Parathyroid adenoma (tissue), 2 donors: ENCODE data around the gene MLPH.

ENCODE experiments used
- H2AFZ ChIP-seq: fragments of 300-600 bp; sonication (generic); one replicate; pipeline ENCODE4 v1.7.0; 2017; ENCODE audit warnings: antibody characterized with exemption, mild to moderate bottlenecking
- H3K27ac ChIP-seq: fragments of 300-600 bp; sonication (generic); one replicate; pipeline ENCODE4 v1.7.0; 2017
- H3K27me3 ChIP-seq: fragments of 300-600 bp; sonication (generic); one replicate; pipeline ENCODE4 v1.7.0; 2017; ENCODE audit warnings: low read length; ENCODE audit not compliant: control insufficient read depth, insufficient read depth
- H3K36me3 ChIP-seq: fragments of 300-600 bp; sonication (generic); one replicate; pipeline ENCODE4 v1.7.0; 2017; ENCODE audit warnings: low read length; ENCODE audit not compliant: control insufficient read depth, insufficient read depth
- H3K4me1 ChIP-seq: fragments of 300-600 bp; sonication (generic); one replicate; pipeline ENCODE4 v1.7.0; 2017; ENCODE audit warnings: control low read depth
- H3K4me2 ChIP-seq: fragments of 300-600 bp; sonication (generic); one replicate; pipeline ENCODE4 v1.7.0; 2017; ENCODE audit warnings: low read length
- H3K4me3 ChIP-seq: fragments of 300-600 bp; sonication (generic); one replicate; pipeline ENCODE4 v1.7.0; 2017; ENCODE audit warnings: low read depth, low read length
- H3K79me2 ChIP-seq: fragments of 300-600 bp; sonication (generic); one replicate; pipeline ENCODE4 v1.7.0; 2017; ENCODE audit warnings: control low read depth
- H3K9ac ChIP-seq: fragments of 300-600 bp; sonication (generic); one replicate; pipeline ENCODE4 v1.7.0; 2017; ENCODE audit warnings: mild to moderate bottlenecking
- H3K9me3 ChIP-seq: fragments of 300-600 bp; sonication (generic); one replicate; pipeline ENCODE4 v1.7.0; 2017; ENCODE audit warnings: low read length; ENCODE audit not compliant: control insufficient read depth
- TF ChIP-seq, protein P1 (sequence below): fragments of 300-600 bp; sonication (generic); IDR thresholded peaks from one replicate; pipeline ENCODE4 v1.7.0; 2017; ENCODE audit warnings: antibody characterized with exemption, mild to moderate bottlenecking
- donor health status: primary hyperparathyroidism.

MLPH gene

DNA sequence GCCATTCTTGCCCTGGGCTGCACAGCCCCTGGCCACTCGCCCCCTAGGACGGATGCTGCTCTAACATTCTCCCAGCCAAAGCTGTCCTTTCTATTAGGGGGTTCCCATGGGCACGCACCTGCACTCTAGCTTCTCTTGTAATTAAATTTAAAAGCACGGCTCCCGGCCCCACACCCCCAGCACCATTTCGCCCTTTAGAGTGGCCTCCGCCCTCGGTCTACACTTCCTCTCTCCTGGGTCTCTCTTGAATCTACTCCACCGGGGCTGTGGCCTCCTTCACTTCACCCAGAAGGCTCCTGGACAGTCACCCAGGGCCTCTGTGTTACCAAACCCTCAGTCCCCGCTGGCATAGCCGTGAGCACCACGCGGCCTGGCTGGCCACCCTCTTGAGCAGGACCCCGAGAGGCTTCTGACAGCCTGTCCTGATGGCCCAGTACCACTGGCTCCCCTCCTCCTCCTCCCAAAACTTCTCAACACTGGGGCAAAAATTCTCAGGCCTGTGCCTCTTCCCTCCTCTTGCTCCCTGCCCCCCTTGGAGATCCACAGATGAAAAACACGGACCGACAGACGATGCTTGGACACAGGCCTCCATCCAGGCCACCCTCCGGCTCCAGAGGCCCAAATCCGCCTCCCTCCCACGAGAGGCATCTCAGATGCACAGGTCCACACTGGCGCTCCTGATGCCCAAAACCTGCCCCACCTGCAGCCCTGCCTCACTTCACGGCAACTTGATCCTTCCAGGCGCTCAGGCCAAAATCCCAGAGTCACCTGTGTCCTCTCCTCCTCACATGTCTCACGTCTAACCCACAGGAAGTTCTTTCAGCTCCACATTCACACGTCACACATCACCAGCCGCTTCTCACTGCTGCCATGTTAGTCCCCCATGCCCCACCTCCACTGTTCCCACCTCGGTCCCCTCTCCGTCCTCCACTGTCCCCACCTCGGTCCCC is 110.4 kb downstream of the MLPH start:
- Histone ChIP-seq H3K4me2 (no peak overlapping the region), H3K4me1 (peaks cover 28% of the 10 kb centered on the region), H3K9me3 (no peaks in the 10 kb centered on the region), H3K79me2 (no peaks in the 10 kb centered on the region), H2AFZ (no peak overlapping the region), H3K36me3 (no peaks in the 10 kb centered on the region), H3K4me3 (no peak overlapping the region), H3K27ac (no peak overlapping the region), H3K27me3 (no peaks in the 10 kb centered on the region), H3K9ac (no peak overlapping the region)
- TF ChIP-seq, protein P1, sequence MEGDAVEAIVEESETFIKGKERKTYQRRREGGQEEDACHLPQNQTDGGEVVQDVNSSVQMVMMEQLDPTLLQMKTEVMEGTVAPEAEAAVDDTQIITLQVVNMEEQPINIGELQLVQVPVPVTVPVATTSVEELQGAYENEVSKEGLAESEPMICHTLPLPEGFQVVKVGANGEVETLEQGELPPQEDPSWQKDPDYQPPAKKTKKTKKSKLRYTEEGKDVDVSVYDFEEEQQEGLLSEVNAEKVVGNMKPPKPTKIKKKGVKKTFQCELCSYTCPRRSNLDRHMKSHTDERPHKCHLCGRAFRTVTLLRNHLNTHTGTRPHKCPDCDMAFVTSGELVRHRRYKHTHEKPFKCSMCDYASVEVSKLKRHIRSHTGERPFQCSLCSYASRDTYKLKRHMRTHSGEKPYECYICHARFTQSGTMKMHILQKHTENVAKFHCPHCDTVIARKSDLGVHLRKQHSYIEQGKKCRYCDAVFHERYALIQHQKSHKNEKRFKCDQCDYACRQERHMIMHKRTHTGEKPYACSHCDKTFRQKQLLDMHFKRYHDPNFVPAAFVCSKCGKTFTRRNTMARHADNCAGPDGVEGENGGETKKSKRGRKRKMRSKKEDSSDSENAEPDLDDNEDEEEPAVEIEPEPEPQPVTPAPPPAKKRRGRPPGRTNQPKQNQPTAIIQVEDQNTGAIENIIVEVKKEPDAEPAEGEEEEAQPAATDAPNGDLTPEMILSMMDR: no peak

DNA sequence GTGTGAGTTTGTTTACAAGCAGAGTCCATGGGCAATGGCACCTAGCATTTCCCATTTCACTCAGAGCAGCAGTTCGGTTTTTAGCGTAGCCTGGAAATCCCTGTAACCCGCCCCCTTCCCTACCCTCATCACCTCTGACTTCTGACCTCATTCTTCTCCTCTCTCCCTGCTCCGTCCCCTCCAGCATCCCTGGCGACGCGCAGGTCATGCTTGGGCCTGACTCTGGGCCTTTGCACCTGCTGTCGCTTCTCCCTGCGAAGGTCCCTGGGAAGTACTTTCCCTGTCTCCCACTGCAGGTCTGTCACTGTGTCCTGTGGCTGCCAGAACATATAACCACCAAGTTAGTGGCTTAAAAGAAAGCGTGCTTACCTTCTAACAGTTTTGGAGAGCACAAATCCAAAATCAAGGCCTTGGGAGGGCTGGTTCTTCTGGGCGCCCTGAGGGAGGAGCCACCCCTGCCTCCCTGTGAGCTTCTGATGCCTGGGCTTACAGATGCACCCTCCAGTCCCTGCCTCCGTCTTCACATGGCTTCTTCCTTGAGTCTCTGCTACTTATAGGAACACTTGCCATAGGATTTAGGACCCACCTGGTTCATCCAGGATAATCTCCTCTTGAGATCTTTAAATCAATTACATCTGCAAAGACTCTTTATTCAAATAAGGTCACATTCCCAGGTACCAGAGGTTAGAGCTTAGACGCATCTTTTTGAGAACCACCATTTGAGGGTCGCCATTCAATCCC is 111.6 kb downstream of the MLPH start:
- no peaks in the 10 kb centered on the region for H3K9me3 ChIP-seq
- no peak overlapping the region for H3K4me2 ChIP-seq
- peaks cover 28% of the 10 kb centered on the region for H3K4me1 ChIP-seq
- H2AFZ ChIP-seq: no peak overlapping the region
- H3K27ac ChIP-seq: no peak overlapping the region
- H3K4me3 ChIP-seq: no peak overlapping the region
- no peak overlapping the region for H3K9ac ChIP-seq
- no peaks in the 10 kb centered on the region for H3K27me3 ChIP-seq
- H3K79me2 ChIP-seq: no peaks in the 10 kb centered on the region
- TF ChIP-seq, protein P1: no peak
- H3K36me3 ChIP-seq: no peaks in the 10 kb centered on the region

DNA sequence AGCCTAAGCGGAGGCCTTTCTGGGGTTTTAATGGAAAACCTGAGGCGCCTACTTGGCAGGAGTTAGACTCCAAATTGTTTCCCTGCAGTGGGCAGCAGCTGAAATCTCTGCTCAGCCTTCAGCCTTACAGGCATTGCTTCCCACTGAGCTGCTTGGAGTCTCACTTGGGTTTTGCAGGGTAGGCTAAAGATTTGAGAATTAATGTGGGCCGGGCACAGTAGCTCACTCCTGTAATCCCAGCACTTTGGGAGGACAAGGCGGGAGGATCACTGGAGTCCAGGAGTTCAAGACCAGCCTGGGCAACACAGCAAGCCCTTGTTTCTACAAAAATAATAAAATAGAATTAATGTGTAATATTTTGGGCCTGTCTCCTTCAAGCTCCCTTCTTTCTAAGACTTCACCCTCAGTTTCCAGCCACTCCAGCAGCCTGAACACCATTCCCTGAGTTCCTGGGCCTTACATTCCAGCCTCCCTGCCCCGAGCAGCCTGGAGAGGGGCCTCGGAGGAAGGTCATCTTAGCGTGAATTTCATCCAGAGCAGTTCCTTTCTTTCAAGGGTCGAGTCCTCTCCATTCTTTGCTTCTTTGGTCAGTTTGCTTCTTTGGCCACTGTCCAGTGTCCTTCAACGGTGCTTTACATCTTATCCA is 112.5 kb downstream of the MLPH start:
- Histone ChIP-seq H3K27ac (peak overlapping the region; percentile 36), H3K4me1 (peaks cover 20% of the 10 kb centered on the region), H3K9ac (no peak overlapping the region), H3K79me2 (no peaks in the 10 kb centered on the region), H3K4me3 (no peak overlapping the region), H3K9me3 (no peaks in the 10 kb centered on the region), H2AFZ (peak overlapping the region; percentile 82), H3K36me3 (no peaks in the 10 kb centered on the region), H3K27me3 (no peaks in the 10 kb centered on the region), H3K4me2 (peak overlapping the region; percentile 27)
- TF ChIP-seq, protein P1: no peak

DNA sequence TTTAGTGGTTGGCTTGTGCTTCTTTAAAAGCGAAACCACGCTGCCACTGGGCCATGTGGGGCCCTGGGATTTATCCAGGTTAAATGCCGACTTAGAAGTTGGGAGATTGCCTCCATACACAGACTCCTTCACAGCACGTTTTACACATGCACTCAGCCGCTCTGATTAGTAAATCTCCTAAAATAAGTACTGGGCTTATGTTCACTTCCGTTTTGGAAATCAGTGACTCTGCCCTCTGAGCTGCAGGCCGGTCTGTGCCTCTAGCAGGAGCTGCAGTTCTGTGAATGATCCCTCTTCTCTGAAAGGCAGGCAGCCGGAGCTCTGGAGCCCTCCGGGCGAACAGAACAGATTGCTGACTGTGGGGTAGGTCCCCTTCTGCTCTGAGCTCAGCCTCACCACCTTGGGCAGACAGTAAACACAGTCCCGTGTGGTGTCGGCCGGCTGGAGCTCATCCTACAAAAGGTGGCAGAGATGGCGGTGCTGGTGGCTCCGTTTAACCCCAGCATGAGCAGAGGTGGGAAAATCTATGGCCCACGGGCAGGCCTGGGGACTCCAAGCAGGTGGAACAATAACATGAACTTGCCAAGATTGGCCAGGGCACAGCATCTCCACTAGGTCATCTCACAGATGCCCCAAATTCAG is 113.3 kb downstream of the MLPH start:
- H3K36me3 ChIP-seq: no peaks in the 10 kb centered on the region
- TF ChIP-seq, protein P1: peak; percentile 27
- H3K9ac ChIP-seq: peak overlapping the region; percentile 22
- H3K27me3 ChIP-seq: no peaks in the 10 kb centered on the region
- peak overlapping the region; percentile 36 for H3K27ac ChIP-seq
- peak overlapping the region; percentile 27 for H3K4me2 ChIP-seq
- H3K4me3 ChIP-seq: no peak overlapping the region
- peak overlapping the region; percentile 82 for H2AFZ ChIP-seq
- H3K4me1 ChIP-seq: peaks cover 13% of the 10 kb centered on the region
- no peaks in the 10 kb centered on the region for H3K9me3 ChIP-seq
- no peaks in the 10 kb centered on the region for H3K79me2 ChIP-seq
